HG02840 (cell line): ENCODE results near the gene ATP2B2.

Experiments
- ATAC-seq: cut with Tn5 transposase; IDR thresholded peaks from one replicate; pipeline ENCODE4 v1.9.1; 2021; ENCODE audit warnings: mild to moderate bottlenecking, moderate library complexity, moderate number of reproducible peaks; ENCODE audit not compliant: unreplicated experiment, low FRiP score

The ATP2B2 gene

GRCh38 chr3:10531031-10531430 lies 25.6 kb upstream of the ATP2B2 start:
- ATAC-seq, result no peak

GRCh38 chr3:10530241-10530640 lies 24.9 kb upstream of the ATP2B2 start:
- no peak for ATAC-seq

GRCh38 chr3:10529809-10530208 lies 24.4 kb upstream of the ATP2B2 start:
- ATAC-seq, result no peak

- no peak for ATAC-seq
Observed at GRCh38 chr3:10528046-10528445, 22.7 kb upstream of the ATP2B2 start.

- ATAC-seq, result no peak
Observed at GRCh38 chr3:10527295-10528001, 22.1 kb upstream of the ATP2B2 start.

GRCh38 chr3:10526366-10526765 lies 21.0 kb upstream of the ATP2B2 start:
- no peak for ATAC-seq

- ATAC-seq, result no peak
Observed at GRCh38 chr3:10524799-10525301, 19.5 kb upstream of the ATP2B2 start.

GRCh38 chr3:10524270-10524669 lies 18.9 kb upstream of the ATP2B2 start:
- no peak for ATAC-seq

- no peak for ATAC-seq
Observed at GRCh38 chr3:10523561-10523960, 18.2 kb upstream of the ATP2B2 start.

GRCh38 chr3:10522646-10523303 lies 17.4 kb upstream of the ATP2B2 start:
- no peak for ATAC-seq

- no peak for ATAC-seq
Observed at GRCh38 chr3:10521772-10522441, 16.5 kb upstream of the ATP2B2 start.

GRCh38 chr3:10520072-10520471 lies 14.7 kb upstream of the ATP2B2 start:
- no peak for ATAC-seq

GRCh38 chr3:10519236-10519635 lies 13.8 kb upstream of the ATP2B2 start:
- ATAC-seq, result no peak

- ATAC-seq, result no peak
Observed at GRCh38 chr3:10518506-10519150, 13.2 kb upstream of the ATP2B2 start.

- no peak for ATAC-seq
Observed at GRCh38 chr3:10517627-10518026, 12.2 kb upstream of the ATP2B2 start.

GRCh38 chr3:10516544-10517452 lies 11.4 kb upstream of the ATP2B2 start:
- no peak for ATAC-seq

GRCh38 chr3:10515884-10516495 lies 10.6 kb upstream of the ATP2B2 start:
- ATAC-seq, result no peak

GRCh38 chr3:10515396-10515795 lies 10.0 kb upstream of the ATP2B2 start:
- ATAC-seq, result no peak

GRCh38 chr3:10514407-10515069 lies 9.2 kb upstream of the ATP2B2 start:
- ATAC-seq, result no peak
